SK-N-MC (cell line): Measurements from ENCODE around the gene PRKAR1B.

Experiments used
- DNase-seq: peaks from one replicate; pipeline ENCODE4 v3.0.0-alpha.2; 2011; ENCODE audit warnings: low read depth, low spot score
- H3K27ac ChIP-seq: fragments of 200-600 bp; sonication (generic); 2 replicates; pipeline ENCODE4 v1.5.1; 2016; ENCODE audit warnings: mixed run types
- H3K36me3 ChIP-seq: fragments of 200-600 bp; sonication (generic); 2 replicates; pipeline ENCODE4 v1.6.1; 2017; ENCODE audit warnings: antibody characterized with exemption, low read length, mixed read lengths; ENCODE audit not compliant: insufficient read depth
- H3K4me3 ChIP-seq: fragments of 200-600 bp; sonication (generic); 2 replicates; pipeline ENCODE4 v1.5.1; 2016
- H3K9ac ChIP-seq: fragments of 200-600 bp; sonication (generic); 2 replicates; pipeline ENCODE4 v1.8.0; 2017; ENCODE audit warnings: mixed run types, mixed read lengths; ENCODE audit not compliant: insufficient read length
- H3K9me3 ChIP-seq: fragments of 200-600 bp; sonication (generic); 2 replicates; pipeline ENCODE4 v1.6.1; 2017; ENCODE audit warnings: low read depth, mild to moderate bottlenecking, antibody characterized with exemption, low read length, moderate library complexity, mixed read lengths
- EZH2 ChIP-seq: fragments of 200-600 bp; sonication (generic); IDR thresholded peaks from one replicate; pipeline ENCODE4 v1.6.1; 2017; ENCODE audit warnings: antibody characterized with exemption
- FOXP2 ChIP-seq: optimal IDR thresholded peaks from 2 replicates; pipeline ENCODE3; 2011; ENCODE audit warnings: mild to moderate bottlenecking, moderate library complexity; ENCODE audit not compliant: insufficient read depth; ENCODE audit errors: extremely low read length, control extremely low read depth
- POLR2AphosphoS5 ChIP-seq: IDR thresholded peaks from 2 replicates; pipeline ENCODE4 v1.6.1; 2012; ENCODE audit warnings: mild to moderate bottlenecking, low read depth, low read length, borderline replicate concordance

Gene PRKAR1B

DNA sequence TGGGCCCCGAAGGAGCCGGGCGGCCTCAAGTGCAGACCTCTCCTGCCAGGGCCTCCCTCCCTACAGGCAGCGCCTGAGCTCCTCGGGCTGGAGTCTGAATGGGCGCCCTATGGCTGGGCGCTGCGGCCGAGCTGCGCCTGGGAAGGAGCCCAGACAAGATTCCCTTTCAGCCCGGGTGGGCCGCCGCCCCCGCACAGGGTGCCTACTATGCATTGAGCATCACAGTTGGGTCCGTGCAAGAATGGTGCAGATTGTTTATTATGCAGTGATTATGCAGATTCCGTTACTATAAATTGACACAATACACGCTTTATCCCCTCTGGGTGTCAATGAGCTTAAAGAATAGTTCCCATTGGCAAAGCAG lies 130.3 kb downstream of the PRKAR1B start:
- Histone ChIP-seq H3K9me3 (no peaks in the 10 kb centered on the region), H3K9ac (no peak overlapping the region), H3K4me3 (no peak overlapping the region), H3K36me3 (no peaks in the 10 kb centered on the region), H3K27ac (no peak overlapping the region)
- no peak for DNase-seq
- no peak for TF ChIP-seq FOXP2
- TF ChIP-seq EZH2: no peak
- TF ChIP-seq POLR2AphosphoS5: no peak

GRCh38 chr7:596071-596818 lies 130.8 kb downstream of the PRKAR1B start:
- TF ChIP-seq FOXP2: no peak
- TF ChIP-seq POLR2AphosphoS5: no peak
- no peak for TF ChIP-seq EZH2
- no peaks in the 10 kb centered on the region for H3K36me3 ChIP-seq
- no peak overlapping the region for H3K4me3 ChIP-seq
- no peak overlapping the region for H3K27ac ChIP-seq
- H3K9me3 ChIP-seq: no peaks in the 10 kb centered on the region
- DNase-seq: no peak
- H3K9ac ChIP-seq: no peak overlapping the region

GRCh38 chr7:595621-596010 lies 131.5 kb downstream of the PRKAR1B start:
- Histone ChIP-seq H3K36me3 (no peaks in the 10 kb centered on the region), H3K9ac (no peak overlapping the region), H3K9me3 (no peaks in the 10 kb centered on the region), H3K27ac (no peak overlapping the region), H3K4me3 (no peak overlapping the region)
- TF ChIP-seq EZH2: no peak
- no peak for TF ChIP-seq FOXP2
- no peak for TF ChIP-seq POLR2AphosphoS5
- no peak for DNase-seq

- TF ChIP-seq EZH2: no peak
- TF ChIP-seq POLR2AphosphoS5: no peak
- TF ChIP-seq FOXP2: no peak
- no peaks in the 10 kb centered on the region for H3K9me3 ChIP-seq
- no peak overlapping the region for H3K9ac ChIP-seq
- no peak overlapping the region for H3K4me3 ChIP-seq
- no peaks in the 10 kb centered on the region for H3K36me3 ChIP-seq
- H3K27ac ChIP-seq: no peak overlapping the region
- no peak for DNase-seq
Measured at GRCh38 chr7:594920-595620, 132.0 kb downstream of the PRKAR1B start.

DNA sequence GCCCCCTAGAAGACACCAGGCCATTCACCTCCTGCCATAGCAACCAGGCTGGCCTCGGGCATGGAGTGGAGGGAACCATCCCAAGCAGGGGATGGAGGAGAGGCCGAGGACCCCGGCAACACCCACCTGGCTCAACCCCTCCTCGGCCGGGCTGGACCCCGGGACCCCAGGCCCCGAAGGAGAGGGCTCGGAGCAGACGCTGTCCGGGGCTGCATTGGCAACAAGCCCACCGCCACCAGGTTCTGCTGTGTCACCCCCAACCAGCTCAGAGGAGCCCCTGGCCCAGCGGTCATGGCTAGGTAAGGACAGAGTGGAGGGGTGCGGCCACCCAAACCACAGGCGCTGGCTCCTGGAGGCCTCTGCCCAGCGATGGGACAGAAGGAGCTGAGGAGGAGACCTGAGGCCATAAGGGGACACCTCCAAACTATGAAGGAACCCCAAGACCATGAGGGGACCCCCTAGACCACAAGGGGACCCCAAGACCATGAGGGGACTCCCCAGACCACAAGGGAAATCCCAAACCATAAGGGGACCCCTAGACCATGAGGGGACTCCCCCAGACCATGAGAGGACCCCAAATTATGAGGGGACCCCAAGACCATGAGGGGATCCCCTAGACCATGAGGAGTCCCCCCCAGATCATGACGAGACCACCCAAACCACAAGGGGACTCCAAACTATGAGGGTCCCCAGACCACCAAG lies 132.7 kb downstream of the PRKAR1B start:
- no peak for TF ChIP-seq EZH2
- no peak for TF ChIP-seq FOXP2
- TF ChIP-seq POLR2AphosphoS5: no peak
- Histone ChIP-seq H3K36me3 (no peaks in the 10 kb centered on the region), H3K9me3 (no peaks in the 10 kb centered on the region), H3K27ac (no peak overlapping the region), H3K9ac (no peak overlapping the region), H3K4me3 (no peak overlapping the region)
- no peak for DNase-seq

- no peak overlapping the region for H3K9ac ChIP-seq
- no peak for DNase-seq
- no peak overlapping the region for H3K27ac ChIP-seq
- H3K36me3 ChIP-seq: no peaks in the 10 kb centered on the region
- TF ChIP-seq FOXP2 (no peak), POLR2AphosphoS5 (no peak), EZH2 (no peak)
- H3K4me3 ChIP-seq: no peak overlapping the region
- no peaks in the 10 kb centered on the region for H3K9me3 ChIP-seq
Measured at GRCh38 chr7:593324-594115, 133.6 kb downstream of the PRKAR1B start.

GRCh38 chr7:591856-592628 lies 135.0 kb downstream of the PRKAR1B start:
- no peak for TF ChIP-seq FOXP2
- TF ChIP-seq EZH2: no peak
- TF ChIP-seq POLR2AphosphoS5: no peak
- Histone ChIP-seq H3K27ac (no peak overlapping the region), H3K36me3 (no peaks in the 10 kb centered on the region), H3K4me3 (no peak overlapping the region), H3K9ac (no peak overlapping the region), H3K9me3 (no peaks in the 10 kb centered on the region)
- no peak for DNase-seq
